ENCODE data around the gene C20orf141.

GRCh38 chr20:2820084-2820895 is 5.5 kb downstream of the C20orf141 start:
- TF ChIP-seq CTCF (conservative IDR thresholded peaks at IDR 0.05; ENCODE audit: low read depth, low read length) (no peak), EZH2 (IDR thresholded peaks at IDR 0.05; ENCODE audit: borderline replicate concordance, low read depth, low read length, poor library complexity, severe bottlenecking) (no peak)

Data from A673 (cell line).